ENCODE measurements around the gene SVEP1.
"Not testable (repeated sequence)": the region's sequence is repeated elsewhere in the genome, so short reads cannot be mapped to it uniquely, and the experiment has no call there.

The SVEP1 gene

DNA sequence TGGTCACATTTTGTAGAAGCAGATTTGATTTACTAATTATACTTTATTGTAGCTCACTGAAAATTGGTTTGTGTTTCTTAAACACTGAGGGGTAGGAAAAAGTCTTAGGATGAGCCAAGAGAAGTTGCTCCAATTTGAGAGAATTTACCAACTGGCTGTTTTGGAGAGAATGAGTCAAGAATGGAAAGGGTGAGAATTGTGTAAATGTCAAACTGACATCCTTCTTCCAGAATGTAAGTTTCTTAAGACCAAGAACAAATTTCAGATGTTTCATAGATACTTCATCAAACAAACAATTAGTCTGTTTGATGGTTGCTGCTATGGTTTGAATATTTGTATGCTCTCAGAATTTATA, 135.7 kb downstream of the SVEP1 start:
- no peak for DNase-seq (ENCODE audit: low spot score)

DNA sequence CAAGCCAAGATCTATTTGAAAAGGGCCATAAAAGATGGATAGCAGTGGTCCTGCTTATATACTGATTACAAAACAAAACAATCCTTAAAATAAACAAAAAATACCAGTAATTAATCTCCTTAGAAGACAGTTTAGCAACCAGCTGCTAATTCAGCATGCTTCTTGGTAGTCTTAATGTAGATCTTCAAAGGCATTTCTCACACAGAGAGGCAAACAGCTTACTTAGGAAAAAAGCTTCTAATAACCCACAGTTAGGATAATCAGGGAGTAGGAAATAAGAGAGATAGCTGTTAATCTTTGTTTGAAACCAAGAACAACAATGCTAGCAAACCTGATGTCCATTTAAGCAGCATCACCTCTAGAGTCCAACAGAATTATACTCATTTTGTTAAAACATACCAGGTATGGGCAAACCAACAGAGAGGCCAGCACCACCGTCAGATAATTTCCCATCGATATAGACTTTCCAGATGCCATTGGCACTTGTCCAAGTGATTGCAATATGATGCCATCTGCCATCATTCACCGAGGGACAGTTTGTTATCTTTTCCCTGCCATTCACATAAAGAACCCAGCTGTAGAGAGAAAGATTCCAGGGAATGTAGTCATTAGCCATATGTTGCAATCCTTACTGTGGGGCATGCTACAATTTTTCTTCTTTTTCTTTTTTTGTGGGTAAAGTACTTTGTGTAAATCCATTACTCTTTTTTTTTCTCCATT, 136.2 kb downstream of the SVEP1 start:
- DNase-seq (ENCODE audit: low spot score): no peak

DNA sequence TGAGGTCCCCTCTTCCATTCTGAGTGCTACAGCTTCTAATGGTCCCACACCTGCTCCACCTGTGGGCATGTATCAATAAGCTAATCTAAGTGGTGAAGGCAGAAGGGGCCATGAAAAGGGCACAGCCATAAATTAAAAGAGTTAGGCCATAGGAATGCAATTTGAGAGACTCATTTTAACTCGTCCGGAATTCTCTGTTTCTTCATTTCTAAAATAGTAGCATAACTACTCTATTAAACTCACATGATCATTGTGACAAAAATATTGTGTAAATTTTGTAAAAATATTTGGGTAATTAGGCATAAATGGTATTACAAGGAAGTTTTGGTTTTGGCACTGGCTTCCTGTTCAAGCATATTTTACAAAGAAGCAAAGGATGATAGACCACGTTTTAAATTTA, 138.7 kb downstream of the SVEP1 start:
- DNase-seq (ENCODE audit: low spot score): no peak

GRCh38 chr9:110440172-110440571, 139.4 kb downstream of the SVEP1 start:
- DNase-seq (ENCODE audit: low spot score): no peak

GRCh38 chr9:110432253-110432652, 147.3 kb downstream of the SVEP1 start:
- no peak for DNase-seq (ENCODE audit: low spot score)

GRCh38 chr9:110429453-110429852, 150.1 kb downstream of the SVEP1 start:
- no peak for DNase-seq (ENCODE audit: low spot score)

GRCh38 chr9:110427497-110428104, 151.9 kb downstream of the SVEP1 start:
- peak; percentile 3 for DNase-seq (ENCODE audit: low spot score)

DNA sequence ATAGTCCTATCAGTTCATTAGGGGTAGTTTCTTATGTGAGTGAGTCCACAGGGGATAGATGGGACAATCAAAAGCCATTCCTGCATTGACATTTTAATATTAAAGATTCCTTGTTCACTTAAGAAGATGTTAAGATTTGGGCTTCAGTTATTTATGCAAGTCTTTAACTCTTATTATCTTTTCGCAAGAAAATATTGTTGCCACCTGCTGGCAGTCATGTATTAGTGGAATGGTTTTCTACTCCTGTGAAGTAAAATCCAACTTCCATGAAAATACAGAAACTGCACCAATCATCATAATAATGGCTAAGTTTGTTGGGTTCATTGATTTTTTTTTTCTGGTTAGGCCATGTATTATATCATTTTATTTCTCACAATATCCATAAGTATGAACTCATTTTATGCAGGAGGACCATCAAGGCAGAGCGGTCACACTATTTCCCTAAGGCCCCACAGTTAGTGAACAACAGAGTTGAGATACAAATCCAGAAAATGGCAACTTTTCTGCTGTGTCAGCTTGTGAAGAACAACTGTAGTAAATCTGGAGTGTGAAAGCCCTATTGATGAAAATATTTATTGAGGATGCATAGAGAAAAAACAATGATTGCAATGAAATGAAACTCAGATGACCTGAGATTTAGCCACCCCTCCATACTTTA, 153.4 kb downstream of the SVEP1 start:
- no peak for DNase-seq (ENCODE audit: low spot score)

GRCh38 chr9:110414471-110414870, 165.1 kb downstream of the SVEP1 start:
- DNase-seq (ENCODE audit: low spot score): no peak

DNA sequence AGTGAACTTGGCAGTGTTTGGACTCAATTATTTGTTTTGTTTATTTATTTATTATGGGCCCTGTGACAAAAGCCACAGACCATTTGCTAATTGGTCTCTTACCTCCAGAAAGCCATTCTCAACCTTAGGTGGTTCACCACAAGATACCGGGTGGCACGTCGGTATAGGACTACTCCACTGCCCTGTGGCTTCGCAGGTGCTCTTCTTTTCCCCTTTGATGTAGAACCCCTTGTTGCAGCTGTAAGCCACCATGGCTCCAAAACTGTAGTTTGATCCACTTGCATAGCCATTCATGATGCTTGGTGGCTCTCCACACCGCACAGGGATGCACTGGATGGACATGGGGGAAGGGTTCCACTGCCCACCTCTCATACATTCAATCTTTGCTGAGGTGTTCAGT, 168.6 kb downstream of the SVEP1 start:
- no peak for DNase-seq (ENCODE audit: low spot score)

- DNase-seq (ENCODE audit: low spot score): no peak
These were observed 170.9 kb downstream of the SVEP1 start for GRCh38 chr9:110408598-110408997.

DNA sequence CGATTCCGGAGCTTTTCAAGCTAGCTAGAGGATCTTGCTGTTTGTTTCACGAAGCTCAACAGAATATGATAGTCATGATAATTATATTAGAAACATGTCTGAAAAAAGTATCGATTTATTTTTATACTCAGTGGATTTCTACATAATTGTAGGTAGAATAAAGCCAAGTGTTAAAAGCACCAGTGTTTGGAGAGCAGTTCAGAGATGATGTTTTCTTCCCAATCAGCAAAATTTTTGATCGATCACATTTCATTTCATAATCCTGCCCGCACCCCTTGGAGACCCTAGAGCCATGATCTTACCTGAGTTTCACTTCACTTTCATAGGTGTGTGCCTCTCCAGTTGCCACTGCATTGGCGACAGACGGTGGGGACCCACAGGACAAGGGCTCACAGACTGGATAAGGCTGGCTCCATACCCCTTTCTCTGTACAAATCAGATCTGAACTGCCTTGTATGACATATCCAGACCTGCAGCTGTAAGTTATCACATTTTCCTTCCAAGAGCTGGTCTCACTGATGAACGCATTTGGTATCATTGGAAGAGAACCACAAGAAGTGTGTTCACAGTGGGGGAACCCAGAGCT, 173.6 kb downstream of the SVEP1 start:
- no peak for DNase-seq (ENCODE audit: low spot score)

DNA sequence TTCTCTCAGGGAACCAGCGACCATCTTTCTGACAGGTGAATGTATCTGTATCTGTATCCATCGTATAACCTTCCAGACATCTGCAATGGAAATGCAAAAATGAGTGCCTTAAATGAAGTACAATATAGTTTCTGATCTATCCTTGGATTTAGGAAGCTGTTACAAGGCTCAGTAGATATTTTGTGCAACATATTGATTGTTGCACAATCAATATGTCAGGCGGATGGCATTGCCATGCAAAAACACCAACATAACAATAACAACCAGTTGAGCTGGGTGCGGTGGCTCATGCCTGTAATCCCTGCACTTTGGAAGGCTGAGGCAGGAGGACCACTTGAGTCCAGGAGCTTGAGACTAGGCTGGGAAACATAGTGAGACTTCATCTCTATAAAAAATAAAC, 175.1 kb downstream of the SVEP1 start:
- no peak for DNase-seq (ENCODE audit: low spot score)

DNA sequence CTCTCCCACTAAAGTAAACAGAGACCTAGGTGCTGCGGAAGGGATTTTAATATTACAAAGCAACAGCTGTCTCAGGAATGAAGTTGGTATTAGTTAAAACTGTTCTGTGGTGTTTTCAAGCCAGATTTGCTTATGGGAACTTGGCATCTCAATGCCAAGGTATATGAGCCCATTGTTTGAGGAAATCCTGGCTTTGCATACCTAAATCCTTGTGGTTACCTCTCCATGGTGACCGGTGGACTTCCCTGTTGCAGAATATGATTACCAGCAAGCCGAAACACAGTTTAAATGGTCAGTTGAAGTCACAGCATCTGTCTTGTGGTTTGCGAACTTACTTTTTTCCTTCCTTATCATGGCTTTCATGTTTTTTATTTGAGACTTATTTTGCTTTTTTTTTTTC, 179.6 kb downstream of the SVEP1 start:
- no peak for DNase-seq (ENCODE audit: low spot score)

- DNase-seq (ENCODE audit: low spot score): not testable (repeated sequence)
These were observed 180.5 kb downstream of the SVEP1 start for GRCh38 chr9:110398992-110399391.

GRCh38 chr9:110391826-110392485, 187.6 kb downstream of the SVEP1 start:
- no peak for DNase-seq (ENCODE audit: low spot score)

DNA sequence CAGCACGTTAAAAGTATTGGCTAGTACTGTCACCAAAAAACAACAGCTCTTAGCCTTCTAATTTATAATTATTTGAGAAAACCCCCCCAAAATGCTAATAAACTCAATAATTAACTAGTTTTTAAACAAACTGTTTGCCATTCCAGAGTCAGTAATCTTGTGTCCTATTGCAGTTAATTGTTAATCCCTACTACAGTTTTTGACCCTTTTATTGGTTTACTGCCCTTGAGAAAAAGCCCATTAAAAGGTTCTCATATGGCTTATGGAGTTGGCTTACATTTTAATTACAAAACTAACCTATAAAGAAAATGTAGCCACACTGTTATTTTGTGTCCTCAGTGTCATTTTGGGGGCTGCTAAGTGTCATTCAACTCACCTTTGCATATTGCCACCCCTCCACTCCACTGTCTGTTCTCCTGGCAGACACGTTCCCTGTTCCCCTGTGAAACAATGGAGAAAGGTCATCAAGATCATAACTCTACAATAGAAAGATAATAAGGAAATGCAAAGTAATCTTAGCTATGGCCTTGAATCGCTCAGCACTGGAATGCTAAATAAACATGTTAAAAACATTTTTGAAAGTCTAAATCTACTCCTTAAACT, 190.3 kb downstream of the SVEP1 start:
- no peak for DNase-seq (ENCODE audit: low spot score)

GRCh38 chr9:110383491-110383890, 196.1 kb downstream of the SVEP1 start:
- no peak for DNase-seq (ENCODE audit: low spot score)

DNA sequence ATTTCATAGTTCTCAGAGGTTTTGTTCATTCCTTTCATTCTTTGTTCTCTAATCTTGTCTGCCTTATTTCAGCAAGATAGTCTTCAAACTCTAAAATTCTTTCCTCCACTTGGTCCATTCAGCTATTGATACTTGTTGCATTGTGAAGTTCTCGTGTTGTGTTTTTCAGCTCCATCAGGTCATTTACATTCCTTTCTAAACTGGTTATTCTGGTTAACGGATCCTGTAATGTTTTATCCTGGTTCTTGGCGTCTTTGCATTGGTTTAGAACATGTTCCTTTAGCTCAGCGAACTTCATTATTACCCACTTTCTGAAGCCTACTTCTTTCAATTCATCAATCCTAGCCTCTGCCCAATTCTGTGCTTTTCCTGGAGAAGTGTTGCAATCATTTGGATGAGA, 196.8 kb downstream of the SVEP1 start:
- no peak for DNase-seq (ENCODE audit: low spot score)

DNA sequence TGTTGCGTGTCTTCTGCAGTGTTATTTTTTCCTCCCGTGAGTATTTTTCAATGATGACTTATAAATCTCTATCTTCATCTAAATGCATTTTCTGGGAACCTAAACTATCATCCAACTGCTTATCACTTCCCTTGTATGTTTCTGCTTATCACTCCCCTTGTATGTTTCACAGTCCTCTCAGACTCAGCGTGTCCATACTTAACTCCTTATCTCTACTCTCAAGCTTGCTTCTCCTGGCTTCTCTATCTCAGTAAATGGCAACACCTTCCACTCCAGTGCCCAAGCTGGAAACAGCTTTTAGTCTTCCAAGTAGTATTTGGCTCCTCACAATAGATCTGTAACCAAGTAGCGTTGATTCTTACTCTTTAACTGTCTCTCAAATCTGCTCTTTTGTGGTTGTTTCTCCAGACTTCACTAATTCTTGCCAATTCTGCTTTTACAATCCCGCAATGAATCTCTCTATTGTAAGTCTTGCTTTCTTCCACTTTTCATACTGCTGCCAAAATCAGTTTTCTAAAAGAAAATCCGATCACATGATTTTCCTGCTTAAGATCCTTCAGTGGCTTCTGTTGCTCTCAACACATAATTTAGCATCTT, 208.0 kb downstream of the SVEP1 start:
- no peak for DNase-seq (ENCODE audit: low spot score)

DNA sequence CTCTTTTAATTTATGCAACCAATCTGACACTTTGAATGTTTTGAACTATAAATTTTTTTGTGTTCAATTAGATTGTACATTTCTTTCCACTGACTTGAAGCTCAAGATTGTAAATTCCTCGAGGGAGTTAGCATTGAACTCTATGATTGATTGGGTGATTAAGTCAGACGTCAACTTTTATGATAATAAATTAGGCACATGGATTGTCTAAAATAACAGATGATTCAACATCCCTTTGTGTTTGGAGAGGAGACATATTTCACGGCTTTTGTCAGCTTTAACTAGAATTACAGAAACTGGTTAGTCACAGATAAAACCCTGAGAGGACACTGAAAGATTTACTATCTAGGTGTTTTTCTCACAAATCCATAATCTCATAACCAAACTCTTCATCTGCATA, 209.2 kb downstream of the SVEP1 start:
- DNase-seq (ENCODE audit: low spot score): no peak

GRCh38 chr9:110364451-110364850, 215.1 kb downstream of the SVEP1 start:
- DNase-seq (ENCODE audit: low spot score): no peak

Measured in CD4-positive, alpha-beta T cell treated with Interleukin-15 for 4 hours (primary cell).